GM12872 (cell line): ENCODE data around the gene SERPINA5.

Source experiments
- TF ChIP-seq, protein P1 (sequence below): IDR thresholded peaks from 3 replicates; pipeline ENCODE4 v1.5.1; 2011; ENCODE audit warnings: low read depth, mild to moderate bottlenecking, low read length, moderate library complexity; ENCODE audit not compliant: insufficient read depth

SERPINA5 gene

GRCh38 chr14:94641632-94641955, 60.4 kb downstream of the SERPINA5 start:
- TF ChIP-seq, protein P1, sequence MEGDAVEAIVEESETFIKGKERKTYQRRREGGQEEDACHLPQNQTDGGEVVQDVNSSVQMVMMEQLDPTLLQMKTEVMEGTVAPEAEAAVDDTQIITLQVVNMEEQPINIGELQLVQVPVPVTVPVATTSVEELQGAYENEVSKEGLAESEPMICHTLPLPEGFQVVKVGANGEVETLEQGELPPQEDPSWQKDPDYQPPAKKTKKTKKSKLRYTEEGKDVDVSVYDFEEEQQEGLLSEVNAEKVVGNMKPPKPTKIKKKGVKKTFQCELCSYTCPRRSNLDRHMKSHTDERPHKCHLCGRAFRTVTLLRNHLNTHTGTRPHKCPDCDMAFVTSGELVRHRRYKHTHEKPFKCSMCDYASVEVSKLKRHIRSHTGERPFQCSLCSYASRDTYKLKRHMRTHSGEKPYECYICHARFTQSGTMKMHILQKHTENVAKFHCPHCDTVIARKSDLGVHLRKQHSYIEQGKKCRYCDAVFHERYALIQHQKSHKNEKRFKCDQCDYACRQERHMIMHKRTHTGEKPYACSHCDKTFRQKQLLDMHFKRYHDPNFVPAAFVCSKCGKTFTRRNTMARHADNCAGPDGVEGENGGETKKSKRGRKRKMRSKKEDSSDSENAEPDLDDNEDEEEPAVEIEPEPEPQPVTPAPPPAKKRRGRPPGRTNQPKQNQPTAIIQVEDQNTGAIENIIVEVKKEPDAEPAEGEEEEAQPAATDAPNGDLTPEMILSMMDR, result no peak
